GM12878 (cell line): Measurements from ENCODE around the gene CCDC149. TPM values are rescaled to one million over a fixed set of nuclear protein-coding genes. Genes with fewer than 3 reads are reported as not detected.

Experiments used
- ATAC-seq: fragments of 200-7000 bp; cut with Tn5 transposase; 3 replicates; pipeline ENCODE4 v1.9.1; 2020; ENCODE audit warnings: mild to moderate bottlenecking, moderate library complexity
- BruUV-seq: library from RNA; stranded (reverse); fragments of 400-500 nt; replicated peaks from 2 replicates; lab custom pipeline; 2021; lab: Mats Ljungman, UMichigan
- CTCF ChIA-PET: fragments of 300-600 bp; sonication (Branson Sonifier 250); formaldehyde crosslinking; extraction: SDS; loops from one replicate; lab custom pipeline; 2021; ENCODE audit warnings: inconsistent platforms; lab: Yijun Ruan, JAX
- POLR2A ChIA-PET: fragments of 350-600 bp; formaldehyde crosslinking; extraction: SDS; loops from one replicate; lab custom pipeline; 2021; ENCODE audit warnings: inconsistent platforms; lab: Charles Lee
- RAD21 ChIA-PET: fragments of 300-600 bp; sonication (Branson Sonifier 250); formaldehyde crosslinking; loops from one replicate; lab custom pipeline; 2023; ENCODE audit warnings: antibody characterized with exemption; ENCODE audit not compliant: unreplicated experiment; lab: Charles Lee
- SMC1A ChIA-PET: fragments of 300-600 bp; sonication (Branson Sonifier 250); formaldehyde crosslinking; loops from one replicate; lab custom pipeline; 2023; ENCODE audit not compliant: unreplicated experiment, uncharacterized antibody; lab: Charles Lee
- DNase-seq: peaks from one replicate; pipeline ENCODE4 v3.0.0-alpha.2; 2011; ENCODE audit warnings: low read depth, low spot score
- FAIRE-seq: peaks from 3 replicates; lab custom pipeline; 2011; peaks lifted over from hg19 to GRCh38; lab: Jason Lieb, UNC
- H2AFZ ChIP-seq: 2 replicates; pipeline ENCODE4 v1.6.0; 2011; ENCODE audit warnings: low read depth, low read length, control low read depth; ENCODE audit not compliant: control insufficient read depth
- H3K27ac ChIP-seq: 2 replicates; pipeline ENCODE4 v1.5.1; 2011; ENCODE audit warnings: control low read depth; ENCODE audit not compliant: control insufficient read depth, insufficient read depth
- H3K27me3 ChIP-seq, 2 experiments: replicated peaks in 1 of 2; 2 replicates each; pipeline versions ENCODE4 v1.6.0 to v1.6.1; 2011; ENCODE audit warnings: low read length in 1 of 2; ENCODE audit not compliant: control insufficient read depth in 2 of 2, insufficient read depth in 2 of 2
- H3K36me3 ChIP-seq, 2 experiments: 2 replicates each; pipeline ENCODE4 v1.5.1; 2011; ENCODE audit warnings: low read length in 1 of 2; ENCODE audit not compliant: control insufficient read depth in 2 of 2, insufficient read depth in 2 of 2
- H3K4me1 ChIP-seq: 2 replicates; pipeline ENCODE4 v1.6.1; 2011; ENCODE audit warnings: mild to moderate bottlenecking, low read length, moderate library complexity, mixed read lengths; ENCODE audit not compliant: control insufficient read depth, insufficient read depth
- H3K4me2 ChIP-seq: 2 replicates; pipeline ENCODE4 v1.6.0; 2011; ENCODE audit warnings: control low read depth; ENCODE audit not compliant: control insufficient read depth, insufficient read depth
- H3K4me3 ChIP-seq: fragments of 200-600 bp; sonication (generic); 2 replicates; pipeline ENCODE4 v1.5.1; 2016
- H3K79me2 ChIP-seq: 2 replicates; pipeline ENCODE4 v1.6.0; 2011; ENCODE audit warnings: low read length; ENCODE audit not compliant: control insufficient read depth, insufficient read depth
- H3K9ac ChIP-seq: 2 replicates; pipeline ENCODE4 v1.8.0; 2011; ENCODE audit warnings: low read length, control low read depth, mixed read lengths; ENCODE audit not compliant: control insufficient read depth, insufficient read depth
- H3K9me3 ChIP-seq: replicated peaks from 3 replicates; pipeline ENCODE4 v1.5.1; 2011; ENCODE audit warnings: mild to moderate bottlenecking, low read length; ENCODE audit not compliant: control insufficient read depth, insufficient read depth
- H4K20me1 ChIP-seq: 2 replicates; pipeline ENCODE4 v1.6.0; 2011; ENCODE audit not compliant: control insufficient read depth, insufficient read depth
- CEBPB ChIP-seq, 2 experiments: fragments of 150-350 bp in 1 of 2; IDR thresholded peaks; 2 replicates each; pipeline ENCODE4 v1.6.1; 2012 to 2014; ENCODE audit warnings: low read depth in 2 of 2, low read length in 2 of 2, borderline replicate concordance in 1 of 2, inconsistent platforms in 1 of 2
- CREM ChIP-seq: IDR thresholded peaks from 2 replicates; pipeline ENCODE4 v1.6.1; 2014; ENCODE audit warnings: antibody characterized with exemption, low read depth
- ESRRA ChIP-seq: IDR thresholded peaks from 2 replicates; pipeline ENCODE4 v1.6.1; 2012; ENCODE audit warnings: mild to moderate bottlenecking, low read length, improper control_type of control experiment
- ETV6 ChIP-seq, 2 experiments: fragments of 450-650 bp in 1 of 2; IDR thresholded peaks in 1 of 2; conservative IDR thresholded peaks in 1 of 2; 2 replicates each; pipeline ENCODE4 v1.6.1; 2014; ENCODE audit warnings: antibody characterized with exemption in 1 of 2, borderline replicate concordance in 1 of 2, low read depth in 1 of 2, mild to moderate bottlenecking in 1 of 2, moderate library complexity in 1 of 2
- FOXM1 ChIP-seq: IDR thresholded peaks from 2 replicates; pipeline ENCODE4 v1.6.1; 2012; ENCODE audit warnings: low read depth, mild to moderate bottlenecking, inconsistent platforms, low read length, moderate library complexity
- IKZF2 ChIP-seq, 2 experiments: fragments of 450-650 bp; IDR thresholded peaks; 2 replicates each; pipeline ENCODE4 v1.6.1; 2017; ENCODE audit warnings: mild to moderate bottlenecking in 2 of 2, moderate library complexity in 2 of 2
- NR2C1 ChIP-seq: fragments of 450-650 bp; IDR thresholded peaks from 2 replicates; pipeline ENCODE4 v1.6.1; 2017; ENCODE audit warnings: antibody characterized with exemption, mild to moderate bottlenecking, moderate library complexity
- POLR2AphosphoS2 ChIP-seq: IDR thresholded peaks from 2 replicates; pipeline ENCODE4 v1.6.1; 2011; ENCODE audit warnings: low read depth, mild to moderate bottlenecking, low read length, improper control_type of control experiment, moderate library complexity
- RAD51 ChIP-seq: fragments of 450-650 bp; IDR thresholded peaks from 2 replicates; pipeline ENCODE4 v1.6.1; 2016; ENCODE audit warnings: moderate library complexity, mild to moderate bottlenecking, inconsistent platforms
- RBBP5 ChIP-seq: fragments of 200-600 bp; sonication (generic); conservative IDR thresholded peaks from 2 replicates; pipeline ENCODE4 v1.6.1; 2016
- RUNX3 ChIP-seq: IDR thresholded peaks from 2 replicates; pipeline ENCODE4 v1.6.1; 2012; ENCODE audit warnings: low read length, inconsistent platforms
- TARDBP ChIP-seq: IDR thresholded peaks from 2 replicates; pipeline ENCODE4 v1.6.1; 2016; ENCODE audit warnings: borderline replicate concordance
- ZNF207 ChIP-seq: fragments of 450-650 bp; IDR thresholded peaks from 2 replicates; pipeline ENCODE4 v1.6.1; 2014; ENCODE audit warnings: antibody characterized with exemption, mild to moderate bottlenecking, borderline replicate concordance
- WGBS: methylation state at CpG from one replicate; pipeline ENCODE4 v1.1.6; 2016; ENCODE audit warnings: low lambda C conversion rate; ENCODE audit not compliant: insufficient replicate concordance, insufficient coverage; ENCODE audit errors: missing lambda C conversion rate; 5-methylcytosine and 5-hydroxymethylcytosine counted together
- in situ Hi-C: fragments of 300-500 bp; cut with MboI; formaldehyde crosslinking; loops from 9 replicates; pipeline ENCODE4 v1.14.3; 2018; ENCODE audit warnings: mixed read lengths
- intact Hi-C: fragments of 100-400 bp; cut with micrococcal nuclease; formaldehyde crosslinking; loops from one replicate; pipeline ENCODE4 v1.14.2; 2022; ENCODE audit not compliant: unreplicated experiment
- polyA plus RNA-seq, 11 experiments: library from polyadenylated mRNA; depleted of rRNA in 4 of 11; unstranded in 6 of 11; stranded (reverse) in 5 of 11; fragments of >200 nt; fragmentation: Nextera tagmentation in 4 of 11; fragmentation: Illumina TruSeq in 1 of 11; extraction: Ambion mirVana in 4 of 11; extraction: Trizol in 1 of 11; gene quantifications; 1 replicate in 1 of 11; 2 replicates in 10 of 11; pipeline versions ENCODE4 v1.2.1 to v1.2.3, GENCODE V29; 2011 to 2016; ENCODE audit warnings: inconsistent platforms in 2 of 11, missing spikeins in 2 of 11, low read depth in 1 of 11
- total RNA-seq, 4 experiments: library from RNA; depleted of rRNA in 3 of 4; stranded (reverse); fragments of >200 nt in 3 of 4; fragmentation: Illumina TruSeq in 1 of 4; extraction: Trizol in 1 of 4; gene quantifications; 2 replicates each; pipeline versions ENCODE4 v1.2.1 to v1.2.3, GENCODE V29; 2013 to 2021
- TF ChIP-seq, protein P1 (sequence below): fragments of 450-650 bp; formaldehyde crosslinking; IDR thresholded peaks from 2 replicates; pipeline ENCODE4 v1.4.0; 2022; ENCODE audit warnings: mild to moderate bottlenecking, moderate library complexity

CCDC149 gene
- total and polyA plus RNA-seq, 10 of the 15 experiments (the other 5 are each of a cell fraction or from before 2014, with no cell fraction given) = 0.03 to 0.04 (median 0.04) TPM; not detected in 7

DNA sequence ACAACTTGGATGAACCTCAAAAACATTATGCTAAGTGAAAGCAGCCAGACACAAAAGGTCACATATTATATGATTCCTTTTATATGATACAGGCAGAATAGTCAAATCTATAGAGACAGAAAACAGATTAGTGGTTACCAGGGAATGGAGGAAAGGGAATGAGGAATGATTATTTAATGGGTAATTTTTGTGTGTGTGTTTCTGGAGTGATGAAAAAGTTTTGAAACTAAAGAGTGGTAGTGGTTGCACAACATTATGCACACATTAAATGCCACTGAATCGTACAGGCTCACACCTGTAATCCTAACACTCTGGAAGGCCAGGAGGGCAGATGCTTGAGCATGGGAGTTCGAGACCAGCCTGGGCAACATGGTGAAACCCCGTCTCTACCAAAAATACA lies 137.1 kb downstream of the CCDC149 start:
- in situ Hi-C loops = no loop called here
- no peak for FAIRE-seq
- no peak overlapping the region for H3K9ac ChIP-seq
- TF ChIP-seq ZNF207 (no peak), CREM (no peak), RBBP5 (no peak), FOXM1 (no peak), ESRRA (no peak), IKZF2 (IDR thresholded peaks at IDR 0.05) (no peak), NR2C1 (no peak), CEBPB (IDR thresholded peaks at IDR 0.05; ENCODE audit: borderline replicate concordance in 1 of 2, low read depth in 2 of 2, low read length in 2 of 2) (no peak), RUNX3 (no peak), RAD51 (no peak), POLR2AphosphoS2 (no peak), ETV6 (conservative IDR thresholded peaks at IDR 0.05 in 1 of 2, IDR thresholded peaks at IDR 0.05 in 1 of 2; ENCODE audit: borderline replicate concordance in 1 of 2, low read depth in 1 of 2) (no peak), TARDBP (no peak)
- TF ChIP-seq, protein P1, sequence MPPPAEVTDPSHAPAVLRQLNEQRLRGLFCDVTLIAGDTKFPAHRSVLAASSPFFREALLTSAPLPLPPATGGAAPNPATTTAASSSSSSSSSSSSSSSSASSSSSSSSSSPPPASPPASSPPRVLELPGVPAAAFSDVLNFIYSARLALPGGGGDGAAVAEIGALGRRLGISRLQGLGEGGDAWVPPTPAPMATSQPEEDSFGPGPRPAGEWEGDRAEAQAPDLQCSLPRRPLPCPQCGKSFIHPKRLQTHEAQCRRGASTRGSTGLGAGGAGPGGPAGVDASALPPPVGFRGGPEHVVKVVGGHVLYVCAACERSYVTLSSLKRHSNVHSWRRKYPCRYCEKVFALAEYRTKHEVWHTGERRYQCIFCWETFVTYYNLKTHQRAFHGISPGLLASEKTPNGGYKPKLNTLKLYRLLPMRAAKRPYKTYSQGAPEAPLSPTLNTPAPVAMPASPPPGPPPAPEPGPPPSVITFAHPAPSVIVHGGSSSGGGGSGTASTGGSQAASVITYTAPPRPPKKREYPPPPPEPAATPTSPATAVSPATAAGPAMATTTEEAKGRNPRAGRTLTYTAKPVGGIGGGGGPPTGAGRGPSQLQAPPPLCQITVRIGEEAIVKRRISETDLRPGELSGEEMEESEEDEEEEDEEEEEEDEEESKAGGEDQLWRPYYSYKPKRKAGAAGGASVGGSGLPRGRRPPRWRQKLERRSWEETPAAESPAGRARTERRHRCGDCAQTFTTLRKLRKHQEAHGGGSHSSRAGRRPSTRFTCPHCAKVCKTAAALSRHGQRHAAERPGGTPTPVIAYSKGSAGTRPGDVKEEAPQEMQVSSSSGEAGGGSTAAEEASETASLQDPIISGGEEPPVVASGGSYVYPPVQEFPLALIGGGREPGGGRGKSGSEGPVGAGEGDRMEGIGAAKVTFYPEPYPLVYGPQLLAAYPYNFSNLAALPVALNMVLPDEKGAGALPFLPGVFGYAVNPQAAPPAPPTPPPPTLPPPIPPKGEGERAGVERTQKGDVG (CRISPR knock-in tag) = no peak
- no peak overlapping the region for H2AFZ ChIP-seq
- no peak overlapping the region for H3K27ac ChIP-seq
- ChIA-PET RAD21 (no interaction called here), CTCF (no interaction called here), SMC1A (no interaction called here), POLR2A (no interaction called here)
- ATAC-seq = no peak
- no peak for DNase-seq
- no peaks in the 10 kb centered on the region for H4K20me1 ChIP-seq
- WGBS = 8% methylated on average over 3 of the region's 3 CpGs
- BruUV-seq = no TSS peak
- H3K79me2 ChIP-seq = no peaks in the 10 kb centered on the region
- H3K4me2 ChIP-seq = no peak overlapping the region
- intact Hi-C loops = no loop called here
- H3K36me3 ChIP-seq = no peaks in the 10 kb centered on the region
- no peaks in the 10 kb centered on the region for H3K27me3 ChIP-seq
- no peaks in the 10 kb centered on the region for H3K9me3 ChIP-seq
- H3K4me3 ChIP-seq = no peak overlapping the region
- H3K4me1 ChIP-seq = no peaks in the 10 kb centered on the region
